ENCODE results near the gene FHOD3.
"Not testable (repeated sequence)": the region's sequence is repeated elsewhere in the genome, so short reads cannot be mapped to it uniquely, and the experiment has no call there.

The FHOD3 gene

DNA sequence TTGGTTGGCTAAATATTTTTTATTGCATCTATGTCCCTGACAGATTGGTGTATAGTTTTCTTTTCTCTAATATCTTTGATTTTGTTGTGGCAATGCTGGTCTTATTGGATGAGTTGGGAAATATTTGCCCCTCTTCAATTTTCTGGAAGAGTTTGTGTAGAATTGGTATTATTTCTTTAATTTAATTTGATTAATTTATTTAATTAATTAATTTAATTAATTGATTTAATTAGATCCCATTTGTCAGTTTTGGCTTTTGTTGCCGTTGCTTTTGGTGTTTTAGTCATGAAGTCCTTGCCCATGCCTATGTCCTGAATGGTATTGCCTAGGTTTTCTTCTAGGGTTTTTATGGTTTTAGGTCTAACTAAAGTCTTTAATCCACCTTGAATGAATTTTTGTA, 253.8 kb downstream of the FHOD3 start:
- not testable (repeated sequence) for DNase-seq (ENCODE audit: low spot score)

DNA sequence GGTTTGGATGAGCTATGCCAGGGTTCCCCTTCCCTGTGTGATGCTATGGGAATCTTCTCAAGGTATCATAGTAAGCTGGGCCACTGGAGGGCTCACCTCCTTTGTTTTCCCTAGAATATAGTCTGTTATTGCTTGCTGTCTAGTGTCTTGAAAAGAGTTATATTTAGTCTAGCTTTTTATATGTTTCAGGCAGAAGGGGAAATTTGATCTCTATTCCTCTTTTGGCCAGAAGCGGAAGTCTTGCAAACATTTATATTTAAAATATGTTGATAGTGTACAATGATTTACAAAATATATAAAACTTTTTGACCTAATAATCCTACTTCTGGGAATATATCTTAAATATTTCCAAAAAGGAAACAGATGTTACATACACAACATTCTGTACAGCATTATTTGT, 260.7 kb downstream of the FHOD3 start:
- DNase-seq (ENCODE audit: low spot score): no peak

DNA sequence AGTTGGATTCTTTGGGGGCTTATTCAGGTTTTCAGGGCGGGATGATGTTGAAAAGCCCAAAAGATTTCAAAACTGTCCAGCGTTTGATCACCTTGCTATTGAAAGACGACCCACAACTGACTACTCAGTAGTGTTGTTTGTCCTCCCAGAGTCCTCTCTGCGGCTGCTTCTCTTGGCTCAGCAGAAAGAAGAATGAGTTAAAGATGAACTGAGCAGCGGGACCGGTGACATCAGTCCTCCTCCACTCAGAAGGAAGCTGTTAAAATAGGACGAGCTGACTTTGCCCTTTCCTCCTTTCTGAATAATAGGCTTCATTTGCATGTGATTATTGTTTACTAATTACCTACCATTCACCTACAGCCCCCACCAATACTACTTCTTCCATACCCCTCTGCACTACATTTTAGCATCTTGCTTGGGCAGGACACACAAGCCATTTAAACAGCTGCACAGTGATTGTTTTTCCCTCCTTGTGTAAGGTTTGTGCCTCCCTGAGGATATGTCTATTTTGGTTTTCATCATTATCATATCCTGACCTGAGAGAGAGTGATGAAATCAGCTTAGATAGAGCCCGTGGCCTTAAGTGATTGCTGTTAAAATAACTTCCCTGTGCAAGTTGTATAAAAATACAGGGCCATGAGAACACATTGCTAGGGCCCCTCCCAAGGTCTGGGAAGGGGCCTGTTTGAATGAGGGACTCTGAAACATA, 261.8 kb downstream of the FHOD3 start:
- no peak for DNase-seq (ENCODE audit: low spot score)

DNA sequence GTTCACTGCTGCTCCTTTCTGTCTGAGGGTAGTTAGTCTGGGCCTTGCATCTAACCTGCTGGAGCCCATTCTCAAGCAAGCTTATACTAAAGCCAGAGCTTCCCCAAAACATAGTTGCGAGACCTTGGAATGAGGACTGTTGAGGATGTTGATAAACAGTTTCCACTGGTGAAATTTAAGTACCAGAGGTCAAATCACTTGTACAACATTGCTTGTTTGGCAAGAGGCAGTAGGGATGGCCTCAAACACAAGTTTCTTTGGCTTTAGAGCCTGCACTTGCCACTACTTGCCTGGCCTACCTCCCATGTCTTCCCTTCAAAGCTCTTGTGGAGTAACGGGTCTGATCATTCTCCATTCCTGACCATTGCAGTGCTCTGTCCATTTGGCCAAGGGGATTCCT, 262.7 kb downstream of the FHOD3 start:
- DNase-seq (ENCODE audit: low spot score): no peak

DNA sequence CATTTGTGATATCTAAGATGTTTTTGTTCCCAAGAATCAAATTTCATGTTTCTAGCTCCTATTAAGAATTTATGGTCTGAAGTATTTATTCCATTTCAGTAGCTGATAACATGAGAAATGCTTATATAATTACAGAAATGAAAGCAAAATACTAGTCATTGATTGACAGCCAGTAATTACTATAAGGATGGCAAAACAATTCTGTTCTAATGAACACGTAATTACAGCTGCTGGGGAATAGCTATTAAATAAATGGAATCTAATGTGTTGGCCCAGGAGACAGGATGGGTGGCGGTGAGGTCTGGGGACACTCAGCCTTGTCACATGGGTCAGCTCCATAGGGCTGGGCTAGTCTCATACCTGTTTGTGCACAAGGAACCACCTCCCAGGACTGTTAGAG, 263.5 kb downstream of the FHOD3 start:
- no peak for DNase-seq (ENCODE audit: low spot score)

DNA sequence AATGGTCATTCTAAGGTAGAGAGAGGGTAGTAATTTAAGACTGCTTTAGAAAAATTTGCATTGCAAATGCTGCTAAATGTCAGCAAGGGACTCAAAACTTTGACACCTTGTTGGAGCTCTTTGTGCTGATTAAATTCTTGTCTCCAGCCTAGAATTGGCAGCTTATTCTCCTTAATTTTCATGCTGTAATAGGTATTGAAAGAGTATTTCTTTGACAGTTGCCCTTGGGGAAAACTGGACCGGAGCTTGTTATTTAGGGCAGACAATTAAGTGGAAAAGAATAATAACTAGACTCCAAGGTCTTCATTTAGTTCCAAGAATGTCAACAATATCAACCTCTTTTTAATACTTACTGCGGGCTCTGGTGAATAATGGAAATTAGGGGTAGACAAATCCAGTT, 267.3 kb downstream of the FHOD3 start:
- no peak for DNase-seq (ENCODE audit: low spot score)

DNA sequence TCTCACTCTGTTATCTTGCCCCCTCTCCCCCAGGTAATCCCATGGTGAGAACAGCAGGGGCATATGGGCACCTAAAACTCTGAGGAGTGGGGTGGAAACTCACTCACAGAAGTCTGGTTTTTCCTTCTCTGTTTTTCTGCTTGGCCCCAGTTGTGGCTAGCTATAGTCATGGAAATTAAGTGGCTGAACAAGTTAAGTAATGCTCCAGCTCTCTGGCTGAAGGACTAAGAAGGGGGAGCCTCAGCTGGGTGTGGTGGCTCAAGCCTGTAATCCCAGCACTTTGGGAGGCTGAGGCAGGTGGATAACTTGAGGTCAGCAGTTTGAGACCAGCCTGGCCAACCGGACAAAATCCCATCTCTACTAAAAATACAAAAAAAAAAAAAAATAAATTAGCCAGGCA, 270.3 kb downstream of the FHOD3 start:
- no peak for DNase-seq (ENCODE audit: low spot score)

DNA sequence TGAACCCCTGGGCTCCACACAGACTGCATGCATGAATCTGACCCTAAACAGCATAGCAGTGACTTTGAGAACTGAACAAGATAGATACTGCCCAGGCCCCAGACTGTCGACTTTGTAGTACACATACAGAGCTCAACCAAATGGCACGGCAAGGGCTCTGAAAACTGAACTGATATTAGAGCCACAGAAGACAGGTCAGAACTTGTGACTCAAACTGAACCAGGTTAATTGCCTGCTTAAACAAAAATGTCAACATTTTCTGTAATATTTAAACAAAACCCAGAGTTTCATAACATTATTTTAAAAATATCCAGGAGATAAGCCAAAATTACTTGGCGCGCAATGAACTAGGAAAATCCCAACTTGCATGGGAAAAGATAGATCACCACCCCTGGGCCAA, 271.0 kb downstream of the FHOD3 start:
- no peak for DNase-seq (ENCODE audit: low spot score)

DNA sequence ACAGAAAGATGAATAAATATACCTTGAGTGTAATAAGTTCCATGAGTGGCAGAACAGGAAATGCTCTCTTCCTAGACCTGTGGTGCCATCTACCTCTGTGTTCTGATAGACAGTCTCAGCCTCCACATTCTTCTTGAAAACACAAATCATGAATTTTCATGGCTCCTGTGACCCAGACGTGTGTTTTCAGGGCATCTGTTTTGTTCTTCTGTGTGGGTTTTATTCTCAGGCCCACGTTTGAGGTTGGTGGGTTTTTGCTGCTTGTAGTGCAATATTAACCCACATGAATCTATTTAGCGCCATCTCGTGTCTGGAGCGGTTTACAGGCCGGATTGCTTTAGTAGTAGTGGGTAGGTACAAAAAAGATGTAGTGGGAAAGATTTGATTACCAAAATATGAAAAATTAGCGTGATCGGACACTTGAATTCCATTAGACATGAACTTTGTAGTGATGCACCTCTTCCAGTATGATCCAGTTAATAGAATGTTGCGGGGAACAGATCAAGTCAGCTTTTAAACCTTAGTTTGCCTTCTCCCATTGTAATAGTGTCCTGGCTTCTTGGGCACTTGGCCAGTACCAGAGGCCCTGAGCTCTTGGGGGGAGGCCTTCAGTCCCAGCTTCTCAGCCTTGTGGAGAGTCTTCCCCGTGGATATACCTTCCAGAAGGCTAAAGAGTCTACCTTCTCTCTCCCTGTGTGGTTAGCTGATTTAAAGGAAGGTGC, 274.8 kb downstream of the FHOD3 start:
- DNase-seq (ENCODE audit: low spot score): no peak

DNA sequence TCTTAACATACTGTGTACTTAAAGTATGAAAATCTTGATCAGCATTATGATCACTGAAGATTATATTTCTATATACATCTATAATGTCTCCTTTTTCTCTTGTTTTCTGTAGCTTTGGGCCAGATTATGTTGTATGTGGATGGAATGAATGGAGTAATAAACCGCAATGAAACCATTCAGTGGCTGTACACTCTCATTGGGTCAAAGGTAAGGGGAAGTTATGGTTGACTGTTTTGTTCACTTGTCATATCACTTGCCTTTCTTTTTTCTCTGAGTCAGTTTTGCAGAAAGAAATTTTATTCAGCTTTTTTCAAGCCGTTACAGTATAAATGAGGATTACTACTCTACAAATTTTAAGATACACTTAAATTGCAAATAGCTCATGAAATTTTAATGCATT, 278.8 kb downstream of the FHOD3 start:
- DNase-seq (ENCODE audit: low spot score): no peak

DNA sequence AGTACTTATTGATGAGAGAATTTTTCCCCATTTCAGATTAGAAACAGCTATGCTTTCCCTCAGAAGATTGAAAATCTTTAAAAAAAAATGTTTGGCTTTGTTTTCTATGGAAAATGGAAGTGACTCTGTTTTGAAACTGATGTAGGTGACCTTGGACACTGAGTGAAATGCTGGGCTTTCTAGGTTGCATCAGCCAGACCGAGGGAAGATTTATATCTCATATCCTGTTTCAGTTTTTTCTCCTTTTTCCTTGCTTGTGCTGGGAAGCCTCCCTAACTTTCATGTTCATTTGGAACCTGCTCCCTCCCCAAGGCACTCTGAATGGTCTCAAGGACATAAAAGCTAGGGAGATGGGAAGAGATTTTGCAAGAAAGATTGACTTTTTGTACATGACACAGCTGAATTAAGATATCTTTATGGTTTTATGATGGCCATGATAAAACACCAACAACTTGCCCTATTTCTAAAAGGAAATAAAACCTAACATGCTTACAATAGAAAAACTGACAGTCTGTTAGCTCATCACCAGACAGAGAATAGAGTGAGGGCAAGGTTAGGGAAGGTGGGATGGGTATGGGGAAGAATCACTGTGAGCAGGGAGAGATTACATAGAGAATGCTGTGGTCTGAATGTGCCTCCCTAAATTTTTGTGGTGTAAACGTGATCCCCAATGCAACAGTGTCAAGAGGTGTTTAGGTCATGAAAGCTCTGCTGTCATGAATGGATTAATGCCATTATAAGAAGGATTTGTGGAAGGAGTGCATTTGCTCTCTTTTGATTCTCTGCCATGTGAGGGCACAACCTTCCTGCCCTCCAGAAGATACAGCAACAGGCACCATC, 281.6 kb downstream of the FHOD3 start:
- DNase-seq (ENCODE audit: low spot score): no peak

DNA sequence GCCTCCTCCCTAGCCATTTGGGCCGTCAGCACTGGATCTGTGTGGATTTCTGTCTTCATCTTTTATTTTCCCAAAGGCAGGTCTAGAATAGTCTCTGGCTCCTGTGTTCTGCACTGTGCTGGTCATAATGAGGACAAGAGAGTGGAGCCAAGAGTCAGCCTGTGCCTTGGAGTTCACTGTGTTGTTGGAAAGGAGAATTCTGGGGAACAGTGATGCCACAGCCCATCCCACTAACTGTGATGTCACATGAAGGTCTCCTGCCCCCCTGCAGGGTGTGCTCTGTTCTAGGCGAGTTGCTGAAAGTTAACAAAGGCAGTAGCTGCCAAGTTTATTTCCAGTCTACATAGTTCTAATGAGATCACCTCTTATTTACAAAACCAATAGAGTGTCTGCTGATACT, 282.8 kb downstream of the FHOD3 start:
- no peak for DNase-seq (ENCODE audit: low spot score)

DNA sequence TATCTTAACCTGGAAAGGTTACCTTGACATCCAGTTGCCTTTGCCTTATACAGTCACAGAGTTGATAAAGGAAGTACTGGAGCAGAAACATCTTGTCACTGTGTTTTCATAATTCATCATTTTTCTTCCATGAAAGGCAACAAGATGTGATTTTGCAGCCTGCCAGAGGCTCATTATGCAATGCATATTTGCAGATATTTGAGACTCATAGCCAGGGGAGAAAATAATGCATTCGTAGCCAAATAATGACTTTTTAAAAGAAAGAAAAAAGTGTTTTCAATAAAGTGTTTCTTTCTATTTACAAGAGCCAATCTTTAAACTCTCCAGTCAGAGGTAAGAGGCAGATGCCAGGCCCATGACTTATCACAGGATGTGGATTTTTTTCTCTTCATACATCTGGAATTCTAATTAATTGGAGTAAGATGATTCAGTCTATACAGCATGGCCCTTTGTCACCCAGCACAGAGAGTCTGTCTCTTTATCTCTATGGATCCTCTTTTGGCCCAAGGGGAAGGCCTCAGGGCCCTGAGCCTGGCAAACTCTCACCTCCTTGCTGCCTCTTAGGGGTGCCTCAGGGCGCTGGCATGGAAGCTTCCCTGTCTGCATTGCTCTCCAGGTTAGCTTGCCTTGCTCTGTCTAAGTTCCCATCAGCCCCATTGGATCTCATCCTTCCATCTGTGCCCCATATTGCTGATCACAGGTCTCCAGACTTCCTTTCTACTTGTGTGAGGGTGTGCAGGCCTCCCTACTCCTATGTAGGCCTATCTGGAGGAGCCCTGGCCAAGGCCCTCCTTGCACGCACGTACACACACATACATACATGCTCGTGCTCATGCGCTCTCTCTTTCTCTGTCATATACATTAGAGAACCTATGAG, 283.6 kb downstream of the FHOD3 start:
- no peak for DNase-seq (ENCODE audit: low spot score)

DNA sequence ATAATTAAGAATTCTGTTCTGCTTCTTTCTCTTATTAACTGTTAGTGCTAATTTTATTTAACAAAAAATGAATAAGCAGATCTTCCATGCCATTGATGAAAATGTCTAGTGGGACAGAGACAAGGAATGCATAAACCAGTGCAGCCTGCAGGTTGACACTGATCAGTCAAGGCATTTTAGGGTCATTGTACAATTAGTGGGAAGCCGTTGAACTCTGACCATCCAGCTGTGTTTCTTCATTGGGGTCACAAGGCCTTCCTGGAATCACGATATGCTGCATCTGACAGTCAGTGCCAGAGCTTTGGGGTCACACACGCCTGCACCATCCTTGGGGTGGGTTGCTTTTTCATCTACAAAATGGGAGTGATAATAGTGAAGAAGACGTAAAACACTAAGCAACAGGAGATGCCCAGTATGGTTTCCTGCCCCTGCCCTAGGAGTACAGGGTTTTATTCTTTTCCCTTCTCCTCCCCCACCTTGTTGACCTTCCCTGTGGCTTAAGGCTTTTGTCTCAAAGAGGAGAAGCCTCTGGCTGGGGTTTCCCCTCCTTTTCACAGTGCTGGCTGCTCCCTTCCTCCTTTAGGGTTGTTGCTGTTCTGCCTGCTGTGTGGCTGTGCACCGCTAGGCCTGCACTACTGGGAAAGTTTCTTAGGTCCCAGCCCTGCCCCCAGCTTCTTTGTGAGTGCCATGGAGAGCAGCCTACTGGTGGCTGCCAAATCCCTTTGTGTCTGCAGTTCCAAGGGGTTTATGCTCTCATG, 285.7 kb downstream of the FHOD3 start:
- DNase-seq (ENCODE audit: low spot score): no peak

DNA sequence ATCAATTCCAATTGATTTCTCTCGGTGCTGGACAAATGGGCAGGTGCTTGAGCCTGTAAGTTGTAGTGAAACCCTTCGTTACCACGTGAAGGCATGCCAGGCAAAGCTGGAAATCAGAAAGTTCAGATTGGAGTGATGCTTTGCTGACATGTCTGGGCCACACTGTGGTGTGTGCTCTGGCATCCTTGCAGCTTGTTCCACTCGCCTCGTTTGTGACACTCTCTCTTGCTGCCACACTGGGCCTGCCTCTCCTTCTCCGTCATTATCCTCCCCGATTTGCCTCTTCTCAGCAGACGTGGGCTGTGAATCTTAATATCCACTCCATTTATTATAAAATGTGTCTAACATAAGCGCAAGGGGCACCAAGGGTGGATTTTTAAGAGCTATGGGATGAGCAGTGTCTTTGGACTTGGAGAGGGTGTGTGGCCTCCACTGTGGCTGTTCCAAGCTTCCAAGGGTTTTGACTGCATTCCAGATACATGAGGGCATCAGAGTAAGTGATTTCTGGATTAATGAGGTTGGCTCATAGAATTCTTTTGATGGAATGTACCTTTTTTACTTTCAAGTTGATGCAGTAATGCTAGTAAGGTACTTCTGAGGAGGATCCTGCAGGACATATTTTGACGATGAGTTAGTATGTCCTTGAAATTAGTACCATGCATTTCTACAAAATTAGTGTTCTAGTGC, 292.5 kb downstream of the FHOD3 start:
- no peak for DNase-seq (ENCODE audit: low spot score)

DNA sequence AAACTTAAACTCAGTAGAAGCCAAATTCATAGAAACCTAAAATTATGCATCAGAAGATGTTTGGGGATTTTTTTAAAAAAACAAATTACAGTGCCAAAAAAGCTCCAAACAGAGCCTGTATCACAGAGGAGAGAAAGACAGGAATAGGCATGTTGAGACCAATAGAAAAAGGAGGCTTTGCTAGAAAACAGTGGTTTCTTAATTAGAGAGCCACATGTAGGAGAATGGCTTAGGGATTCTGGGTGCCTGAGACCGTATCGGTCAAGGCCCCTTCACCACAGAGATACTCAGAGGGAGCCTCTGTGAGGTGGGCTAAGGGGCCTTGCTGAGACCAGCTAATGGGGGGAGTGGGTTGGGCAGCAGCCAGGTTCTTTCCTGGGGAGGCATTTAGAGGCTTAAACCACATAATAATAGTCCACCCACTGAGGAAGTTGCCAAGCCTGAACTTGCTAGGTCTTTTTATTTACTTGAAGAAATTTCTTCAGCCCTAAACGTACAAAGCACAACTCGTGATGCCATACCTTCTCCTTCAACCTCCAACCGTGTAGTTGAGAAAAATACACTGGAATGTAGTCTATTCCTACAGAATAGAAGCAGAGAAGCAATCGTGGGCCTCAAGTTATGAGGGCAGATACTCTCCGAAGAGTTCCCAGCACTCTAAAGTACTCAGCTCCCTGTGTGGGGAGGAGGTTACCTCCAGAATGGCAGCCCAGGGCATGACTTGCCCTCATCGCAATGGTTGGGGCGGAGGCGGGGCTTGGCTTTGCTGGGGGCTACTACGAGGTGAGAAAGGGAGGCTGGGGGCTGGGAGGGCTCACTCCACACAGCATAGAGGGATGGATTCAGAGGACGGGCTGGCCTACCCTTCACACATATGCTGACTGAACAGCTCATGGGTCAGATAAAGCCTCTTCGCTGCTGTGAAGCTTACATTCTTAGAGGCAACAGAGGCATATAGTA, 293.4 kb downstream of the FHOD3 start:
- no peak for DNase-seq (ENCODE audit: low spot score)

DNA sequence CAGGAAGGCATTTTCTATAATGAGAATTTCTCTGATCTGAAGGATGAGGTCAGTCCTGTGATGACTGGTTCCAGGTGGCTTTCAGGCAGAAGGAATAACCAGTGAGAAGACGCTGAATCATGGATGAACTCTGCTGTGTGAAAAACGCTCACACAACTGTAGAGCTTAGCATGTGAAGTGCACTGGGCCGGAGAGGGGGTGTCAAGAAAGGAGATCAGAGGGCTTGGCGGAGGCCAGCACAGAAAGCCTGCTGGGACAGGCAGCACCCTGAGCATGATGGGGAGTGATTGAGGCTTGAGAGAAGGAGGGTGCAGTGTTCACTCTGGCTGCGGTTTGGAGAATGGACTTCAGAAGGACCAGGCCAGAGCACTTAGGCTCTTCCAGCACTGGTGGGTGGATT, 294.8 kb downstream of the FHOD3 start:
- no peak for DNase-seq (ENCODE audit: low spot score)

DNA sequence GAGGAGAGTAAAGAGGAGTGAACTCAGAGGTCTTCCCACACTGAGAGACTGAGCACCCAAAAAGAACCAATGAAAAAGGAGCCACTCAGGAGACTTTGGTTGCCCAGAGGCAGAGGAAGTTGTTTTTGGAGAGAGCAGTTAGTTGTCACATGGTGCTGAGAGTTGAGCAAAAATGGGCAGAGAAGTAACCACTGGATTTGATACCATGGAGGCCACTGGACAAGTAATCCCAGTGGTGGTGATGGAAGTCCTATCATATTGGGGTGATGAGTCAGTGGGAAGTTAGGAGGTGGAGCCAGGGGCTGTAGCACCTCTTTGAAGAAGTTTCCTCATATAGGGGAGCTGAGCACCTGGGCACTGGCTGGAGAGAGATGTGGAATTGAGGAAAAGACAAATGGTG, 295.5 kb downstream of the FHOD3 start:
- no peak for DNase-seq (ENCODE audit: low spot score)

DNA sequence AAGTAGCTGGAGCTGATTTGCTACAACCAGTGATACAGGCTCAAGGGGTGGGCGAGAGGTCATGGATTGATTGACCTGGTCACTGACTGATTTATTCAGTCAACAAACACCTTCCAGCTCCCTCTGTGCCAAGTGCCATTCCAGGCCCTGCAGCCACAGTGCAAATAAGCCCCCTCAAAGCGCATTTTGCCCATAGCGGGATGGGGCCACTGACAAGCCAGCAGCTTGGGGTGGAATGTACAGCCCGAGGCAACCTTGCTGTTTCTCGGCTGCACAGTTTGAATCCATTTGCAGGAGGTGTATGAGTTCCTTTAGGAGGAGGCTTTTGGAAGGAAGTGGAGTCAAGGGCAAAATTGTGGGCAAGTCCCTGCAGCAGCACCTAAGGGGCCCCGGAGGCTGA, 296.1 kb downstream of the FHOD3 start:
- DNase-seq (ENCODE audit: low spot score): no peak

DNA sequence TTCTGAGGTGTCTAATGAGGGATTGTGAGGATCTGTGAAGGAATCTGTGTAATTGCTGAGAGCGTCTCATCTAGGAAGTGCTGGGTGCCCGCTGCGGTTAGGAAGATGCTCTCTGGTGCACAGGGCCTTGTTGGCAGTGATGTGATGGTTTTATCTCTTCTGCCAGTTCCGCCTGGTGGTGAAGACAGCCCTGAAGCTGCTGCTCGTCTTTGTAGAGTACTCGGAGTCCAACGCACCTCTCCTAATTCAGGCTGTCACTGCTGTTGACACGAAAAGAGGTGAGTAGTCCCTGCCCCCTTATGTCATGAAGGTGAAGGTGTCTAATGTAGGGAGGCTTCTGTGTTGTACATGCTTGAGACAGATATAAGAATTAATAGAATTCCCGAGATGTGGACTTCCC, 297.1 kb downstream of the FHOD3 start:
- DNase-seq (ENCODE audit: low spot score): no peak
